Activated CD4-positive, CD25-positive, alpha-beta regulatory T cell treated with anti-CD3 and anti-CD28 coated beads, Interleukin-2, amount 50 U/mL, for 16 hours (primary cell): ENCODE data around the gene ZBTB20.

ENCODE experiments used
- DNase-seq: peaks from one replicate; pipeline ENCODE4 v3.0.0-alpha.2; 2020; ENCODE audit warnings: low read depth, low spot score

Gene ZBTB20

DNA sequence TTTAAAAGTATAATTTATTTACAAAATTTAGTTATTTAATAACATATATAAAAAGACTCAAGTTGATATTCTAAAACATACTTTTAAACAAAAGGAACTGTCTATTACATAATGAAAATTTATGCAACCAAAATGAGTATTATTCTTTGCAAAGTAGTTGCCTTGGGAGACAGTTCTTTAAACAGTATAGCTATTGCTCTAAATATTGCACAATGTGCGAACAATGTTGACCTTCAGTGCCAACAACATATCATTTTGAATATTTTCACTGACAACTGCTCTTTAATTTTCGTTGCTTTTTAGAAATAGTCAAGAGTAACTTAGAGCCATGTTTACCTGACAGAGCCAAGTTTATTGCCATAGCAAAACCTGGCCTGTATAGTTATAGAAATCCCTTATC, 124.9 kb downstream of the ZBTB20 start:
- DNase-seq, result no peak

DNA sequence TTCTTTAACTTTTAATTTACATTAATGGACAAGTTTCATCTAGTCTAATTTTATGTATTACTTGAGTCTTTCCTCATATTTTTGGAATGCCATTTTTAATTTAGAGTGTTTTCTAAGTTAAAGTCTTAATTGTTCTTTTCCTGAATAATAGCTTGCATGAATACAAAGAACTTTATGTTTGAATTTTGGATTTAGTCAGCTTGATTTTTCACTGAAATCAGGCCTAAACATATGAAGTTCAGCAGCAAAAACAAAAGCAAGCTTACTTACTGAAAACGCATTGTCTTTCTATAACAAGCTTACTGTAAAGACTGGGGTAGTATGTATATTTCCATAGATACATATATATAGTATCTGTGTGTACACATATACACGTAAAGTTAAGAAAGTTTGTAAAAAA, 126.0 kb downstream of the ZBTB20 start:
- DNase-seq, result no peak

DNA sequence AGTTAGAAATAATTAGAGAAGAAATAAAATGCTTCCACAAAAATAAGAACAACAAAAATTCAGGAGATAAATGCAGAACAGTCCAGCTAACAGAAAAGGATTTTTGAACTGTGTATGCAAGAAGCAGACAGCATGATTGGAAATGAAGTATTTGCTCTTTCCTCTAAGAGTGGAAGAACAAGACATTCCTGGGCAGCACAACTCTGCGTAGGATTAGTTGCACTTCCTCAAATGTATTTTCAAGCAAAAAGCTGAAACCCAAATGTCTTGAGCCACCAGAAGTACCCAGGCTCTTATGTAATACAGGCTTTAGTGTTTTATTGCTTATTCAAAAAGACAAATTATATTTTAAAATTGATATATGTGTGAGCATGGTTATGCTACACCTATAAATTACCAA, 127.2 kb downstream of the ZBTB20 start:
- DNase-seq, result no peak

DNA sequence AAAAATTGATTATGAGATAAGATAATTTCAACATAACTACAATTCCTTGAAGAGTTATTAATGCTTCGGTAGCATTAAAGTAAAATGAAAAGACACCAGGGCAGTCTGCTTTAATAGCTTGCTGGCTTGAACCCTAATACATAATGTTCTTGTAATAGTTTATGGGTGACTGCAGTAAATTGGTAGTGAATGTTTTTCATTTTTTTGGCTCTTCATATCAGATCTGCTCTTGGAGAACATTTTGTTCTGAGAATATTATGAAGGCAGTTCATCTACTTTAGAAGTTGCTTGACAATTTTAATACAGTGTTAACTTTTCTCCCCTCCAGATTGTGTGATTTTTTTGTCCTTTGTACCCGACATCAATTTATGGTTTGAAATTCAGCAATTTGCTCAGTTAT, 128.4 kb downstream of the ZBTB20 start:
- no peak for DNase-seq

- no peak for DNase-seq
Measured at GRCh38 chr3:115007966-115008365, 139.1 kb downstream of the ZBTB20 start.

GRCh38 chr3:115004201-115005140, 142.6 kb downstream of the ZBTB20 start:
- DNase-seq, result no peak

DNA sequence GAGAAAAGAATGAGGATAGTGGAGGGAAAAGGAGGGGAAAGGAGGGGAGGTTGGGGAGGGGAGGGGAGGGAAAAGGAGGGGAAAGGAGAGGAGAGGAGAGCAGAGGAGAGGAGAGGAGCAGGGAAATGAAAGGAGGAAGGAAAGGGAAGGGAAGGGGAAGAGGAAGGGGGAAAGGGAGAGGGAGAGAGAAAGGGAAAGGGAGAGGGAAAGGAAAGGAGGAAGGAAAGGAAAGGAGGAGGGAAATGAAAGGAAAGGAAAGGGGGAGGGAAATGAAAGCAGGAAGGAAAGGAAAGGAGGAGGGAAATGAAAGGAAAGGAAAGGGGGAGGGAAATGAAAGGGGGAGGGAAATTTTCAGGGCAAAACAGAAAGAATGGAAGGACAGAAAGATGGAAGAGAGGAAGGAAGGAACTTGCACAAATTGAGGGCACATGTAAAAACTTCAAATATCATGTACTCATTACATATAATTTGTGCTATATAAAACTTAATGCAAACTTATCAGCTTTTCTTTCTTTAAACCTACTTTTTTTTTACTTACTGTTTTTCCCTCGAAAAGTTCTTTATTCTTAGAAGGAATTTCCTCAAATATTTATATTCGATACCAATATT, 148.0 kb downstream of the ZBTB20 start:
- no peak for DNase-seq

DNA sequence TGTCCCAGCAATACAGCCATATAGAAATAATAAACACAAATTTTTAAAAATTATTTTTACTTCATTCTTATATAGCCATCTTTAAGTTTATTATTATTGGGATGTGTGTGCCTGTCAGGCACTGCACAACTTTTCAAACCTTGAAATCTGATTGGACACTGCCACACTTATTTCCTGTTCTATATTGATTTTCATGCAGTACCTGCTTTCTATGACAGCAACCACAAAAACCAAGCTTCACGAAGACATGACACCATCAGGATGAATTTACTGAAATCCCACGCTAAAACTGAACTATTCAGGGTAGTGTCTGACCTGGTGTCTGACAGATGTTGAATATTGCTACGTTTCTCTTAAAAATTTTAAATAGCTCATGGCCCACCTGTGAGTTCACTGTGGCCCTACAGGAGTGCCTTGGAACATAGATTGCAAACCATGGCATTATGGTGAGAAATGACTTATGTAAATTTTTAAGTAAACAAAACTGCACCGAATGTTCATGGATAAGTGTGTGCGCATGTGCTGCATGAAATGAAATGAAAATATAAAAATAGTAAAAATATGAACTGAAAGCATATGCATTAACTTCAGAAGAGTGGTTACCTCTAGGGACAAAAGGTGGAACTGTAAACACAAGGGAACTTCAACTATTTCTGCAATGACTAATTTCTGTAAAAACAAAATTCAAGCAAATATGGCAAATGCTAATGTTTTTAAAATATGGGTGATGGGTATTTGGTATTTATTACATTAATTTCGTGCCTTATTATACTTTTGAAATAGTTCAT, 152.3 kb downstream of the ZBTB20 start:
- DNase-seq, result no peak

DNA sequence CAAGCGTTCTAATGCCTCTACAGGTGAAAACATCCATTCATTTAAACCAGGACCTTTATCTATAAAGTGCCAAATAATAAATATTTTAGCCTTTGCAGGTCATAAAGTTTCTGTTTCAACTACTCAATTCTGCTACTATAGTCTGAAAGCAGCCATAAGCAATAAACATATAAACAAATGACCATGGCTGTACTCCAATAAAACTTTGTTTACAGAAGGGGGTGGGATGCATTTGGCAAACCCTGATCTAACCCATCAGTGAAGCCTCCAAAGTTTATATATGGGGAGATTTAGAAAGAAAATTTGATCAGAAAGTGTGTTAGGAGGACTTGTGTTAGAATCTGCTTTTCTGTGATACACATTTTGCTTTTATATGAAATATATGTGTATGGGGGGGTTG, 161.3 kb downstream of the ZBTB20 start:
- DNase-seq, result no peak

DNA sequence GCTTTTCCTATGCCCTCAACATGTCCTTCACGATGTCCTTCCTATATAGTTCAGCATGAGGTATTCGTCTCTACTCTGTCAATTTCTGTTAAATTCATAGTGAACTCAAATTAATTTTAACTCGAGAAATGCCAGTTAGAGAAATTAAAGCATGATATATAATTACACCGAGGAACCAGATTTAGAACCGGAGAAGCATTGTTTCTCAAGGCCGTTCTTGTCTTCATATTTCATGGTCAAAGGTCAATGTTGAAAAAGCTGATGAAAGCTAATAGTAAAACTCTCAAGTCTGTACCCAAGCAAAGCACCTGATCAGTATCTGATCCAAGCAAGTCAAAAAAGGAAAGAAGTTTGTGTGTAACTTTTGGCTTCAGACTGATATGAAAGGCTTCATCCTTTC, 163.8 kb downstream of the ZBTB20 start:
- DNase-seq, result no peak

DNA sequence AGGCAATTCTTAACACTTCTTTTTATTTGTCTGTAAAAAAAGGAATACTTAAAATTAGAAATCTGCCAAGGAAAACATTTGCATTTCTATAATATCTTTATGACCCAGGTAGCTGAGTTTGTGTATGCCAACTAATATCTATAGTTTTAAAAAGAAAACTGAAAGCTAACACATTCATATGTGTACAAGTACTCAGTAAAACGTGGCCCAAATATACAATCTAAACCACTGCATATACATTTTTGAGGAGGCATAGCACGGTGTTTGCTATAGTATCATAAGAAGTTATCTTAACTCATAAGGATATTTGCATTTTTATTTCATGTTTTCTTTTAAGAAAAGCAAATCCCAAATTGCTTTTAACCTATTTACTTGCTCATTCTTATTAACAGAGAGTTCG, 172.7 kb downstream of the ZBTB20 start:
- DNase-seq, result no peak

GRCh38 chr3:114973536-114973935, 173.6 kb downstream of the ZBTB20 start:
- DNase-seq, result no peak

- DNase-seq, result no peak
Measured at GRCh38 chr3:114967168-114967567, 179.9 kb downstream of the ZBTB20 start.

DNA sequence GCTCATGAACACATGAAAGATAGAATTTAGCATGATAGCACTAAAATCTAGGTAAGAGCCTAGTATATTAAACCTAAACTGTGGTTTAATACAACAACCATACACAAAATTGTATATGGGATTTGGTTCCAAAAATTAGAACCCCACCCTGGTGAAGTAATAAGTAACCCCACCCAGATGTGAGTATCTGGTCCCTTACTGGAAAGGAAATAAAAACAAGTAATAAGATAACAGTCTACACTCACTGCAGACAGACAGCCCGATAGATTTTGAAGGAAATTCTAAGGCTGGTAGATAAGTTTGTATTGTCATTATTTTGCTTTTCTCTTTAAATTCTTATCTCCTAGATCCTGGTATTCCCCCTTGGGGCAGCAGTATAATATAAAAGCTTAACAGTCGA, 184.9 kb downstream of the ZBTB20 start:
- no peak for DNase-seq

DNA sequence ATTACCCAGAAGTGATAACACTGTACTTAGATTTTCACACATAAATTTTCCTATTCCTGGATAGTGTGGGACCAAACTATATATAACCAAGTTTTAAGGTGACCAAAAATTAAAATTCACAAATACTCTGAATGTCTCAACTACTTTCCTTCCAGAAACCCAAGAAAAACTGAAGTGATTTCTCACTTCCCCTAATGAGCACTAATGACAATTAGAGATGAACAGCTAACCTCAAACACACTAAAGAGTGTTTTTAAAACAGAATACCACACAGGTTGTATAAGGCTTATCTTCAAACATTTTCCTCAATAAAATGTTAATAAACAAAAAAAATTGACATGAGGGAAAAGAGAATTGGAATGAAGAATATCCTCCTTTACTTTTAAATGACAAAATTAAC, 188.2 kb downstream of the ZBTB20 start:
- no peak for DNase-seq

DNA sequence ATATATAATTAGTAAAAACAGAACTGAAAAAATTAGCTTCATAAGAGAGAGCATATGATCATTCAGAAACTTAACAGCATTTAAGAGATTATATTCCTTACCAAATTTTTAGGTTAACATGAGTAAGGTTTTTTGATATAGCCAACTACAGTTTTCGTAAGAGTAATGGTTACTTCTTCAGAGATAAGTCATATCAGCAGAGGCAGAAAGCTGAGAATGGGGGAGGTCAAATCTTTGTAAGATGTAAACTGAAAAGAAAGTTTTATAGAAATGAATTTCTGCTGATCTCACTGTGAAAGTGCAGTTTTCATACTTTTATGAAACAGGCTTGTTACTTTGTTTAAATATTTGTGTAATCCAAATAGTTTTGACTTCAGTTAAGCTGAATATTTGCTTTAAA, 193.3 kb downstream of the ZBTB20 start:
- no peak for DNase-seq

GRCh38 chr3:114953215-114953799, 193.8 kb downstream of the ZBTB20 start:
- no peak for DNase-seq

DNA sequence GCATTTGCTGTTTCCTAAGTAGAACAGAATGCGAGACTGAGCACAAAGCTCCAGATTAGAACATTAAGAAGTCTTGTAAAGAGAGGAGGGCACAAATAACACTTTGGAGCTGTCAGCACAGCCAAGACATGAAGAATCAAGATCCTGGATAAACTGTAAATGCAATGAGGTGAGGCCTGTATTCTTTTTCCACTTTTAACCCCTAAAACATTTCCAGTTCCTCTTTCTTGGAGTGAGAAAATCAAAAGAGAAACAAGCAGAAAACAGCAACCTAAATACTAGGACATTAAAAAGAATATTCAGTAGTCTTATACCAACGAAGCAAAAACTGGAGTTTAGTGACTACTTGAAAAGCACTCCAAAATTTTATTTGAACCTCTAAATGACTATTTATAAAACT, 204.3 kb downstream of the ZBTB20 start:
- no peak for DNase-seq

GRCh38 chr3:114941626-114942309, 205.3 kb downstream of the ZBTB20 start:
- no peak for DNase-seq

DNA sequence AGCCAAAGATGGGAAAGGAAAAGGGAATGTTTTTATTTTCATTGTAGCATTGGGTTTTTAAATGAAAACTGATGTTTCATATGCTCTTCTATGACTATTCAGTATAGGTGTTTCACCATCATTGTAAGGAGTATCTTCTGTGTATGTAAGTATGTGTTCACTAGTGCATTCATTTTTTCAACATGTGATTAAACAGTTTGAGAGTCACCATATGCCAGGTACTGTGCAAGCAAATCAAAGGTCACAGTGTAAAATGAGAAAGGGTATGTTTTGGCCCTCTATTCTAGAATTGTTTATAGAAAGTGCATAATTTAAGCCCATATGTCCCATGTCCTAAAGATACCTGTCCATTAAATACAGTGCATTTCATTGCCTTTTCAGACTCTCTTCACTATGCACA, 207.2 kb downstream of the ZBTB20 start:
- no peak for DNase-seq

DNA sequence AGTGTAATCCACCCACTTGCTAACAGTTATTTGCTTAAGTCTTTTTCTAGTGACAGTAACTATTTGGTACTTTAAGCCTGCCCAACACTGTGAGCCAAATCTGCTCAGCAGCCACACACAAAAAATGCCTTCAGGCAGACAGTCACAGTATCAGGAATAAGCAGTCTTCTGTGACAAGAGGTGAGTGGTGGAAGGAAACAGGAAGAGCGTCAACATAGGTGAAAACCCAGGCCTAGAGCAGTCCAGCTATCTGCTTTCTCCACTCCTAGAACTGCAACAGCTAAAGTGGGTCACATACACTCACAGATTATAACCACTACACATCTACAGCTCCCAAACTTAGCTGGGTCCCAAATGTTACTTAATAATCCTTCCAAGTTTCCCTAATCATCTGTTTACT, 213.7 kb downstream of the ZBTB20 start:
- no peak for DNase-seq
